ENCODE data around the gene RPL7L1.

Gene RPL7L1

GRCh38 chr6:42937548-42938427 is 58.4 kb downstream of the RPL7L1 start:
- no peak overlapping the region for H3K4me3 ChIP-seq (replicated peaks; ENCODE audit: low read depth, low read length)
- no peaks in the 10 kb centered on the region for H3K27me3 ChIP-seq (replicated peaks; ENCODE audit: control insufficient read depth, insufficient read depth, low read length)
- TF ChIP-seq CTCF (IDR thresholded peaks at IDR 0.05; ENCODE audit: insufficient read depth, low read length, poor library complexity, severe bottlenecking), result no peak

DNA sequence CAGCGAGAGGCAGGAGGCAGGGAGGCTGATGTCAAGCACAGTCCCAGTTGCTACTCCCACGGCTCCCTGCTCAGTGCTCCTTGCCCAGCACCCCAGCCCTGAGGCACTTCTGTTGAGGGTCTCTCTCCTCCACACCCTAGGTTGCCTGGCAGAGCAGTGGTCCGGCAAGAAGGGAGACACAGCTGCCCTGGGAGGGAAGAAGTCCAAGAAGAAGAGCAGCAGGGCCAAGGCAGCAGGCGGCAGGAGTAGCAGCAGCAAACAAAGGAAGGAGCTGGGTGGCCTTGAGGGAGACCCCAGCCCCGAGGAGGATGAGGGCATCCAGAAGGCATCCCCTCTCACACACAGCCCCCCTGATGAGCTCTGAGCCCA is 59.0 kb downstream of the RPL7L1 start:
- DNase-seq (ENCODE audit: extremely low read depth, insufficient read length), result no peak
- no peak overlapping the region for H3K4me3 ChIP-seq (replicated peaks; ENCODE audit: low read depth, low read length)
- no peak for TF ChIP-seq CTCF (IDR thresholded peaks at IDR 0.05; ENCODE audit: insufficient read depth, low read length, poor library complexity, severe bottlenecking)
- H3K27me3 ChIP-seq (replicated peaks; ENCODE audit: control insufficient read depth, insufficient read depth, low read length), result no peaks in the 10 kb centered on the region
- H3K36me3 ChIP-seq (ENCODE audit: control insufficient read depth, insufficient read depth, low read length), result peaks cover 50% of the 10 kb centered on the region

More at GRCh38 chr6:42937548-42938427, 58.4 kb downstream of the RPL7L1 start:
- peaks cover 49% of the 10 kb centered on the region for H3K36me3 ChIP-seq (ENCODE audit: control insufficient read depth, insufficient read depth, low read length)
- no peak for DNase-seq (ENCODE audit: extremely low read depth, insufficient read length)

GRCh38 chr6:42938987-42939809 is 59.8 kb downstream of the RPL7L1 start:
- DNase-seq (ENCODE audit: extremely low read depth, insufficient read length), result no peak
- no peaks in the 10 kb centered on the region for H3K27me3 ChIP-seq (replicated peaks; ENCODE audit: control insufficient read depth, insufficient read depth, low read length)
- H3K4me3 ChIP-seq (replicated peaks; ENCODE audit: low read depth, low read length), result no peak overlapping the region
- peaks cover 52% of the 10 kb centered on the region for H3K36me3 ChIP-seq (ENCODE audit: control insufficient read depth, insufficient read depth, low read length)
- no peak for TF ChIP-seq CTCF (IDR thresholded peaks at IDR 0.05; ENCODE audit: insufficient read depth, low read length, poor library complexity, severe bottlenecking)
